Panc1 (cell line): ENCODE measurements around the gene IL18RAP. TPM values are rescaled to one million over a fixed set of nuclear protein-coding genes. Genes with fewer than 3 reads are reported as not detected.

ENCODE experiments used
- ATAC-seq: fragments of 200-7000 bp; cut with Tn5 transposase; 2 replicates; pipeline ENCODE4 v1.9.1; 2020; ENCODE audit warnings: mild to moderate bottlenecking, moderate library complexity
- BruUV-seq: library from RNA; stranded (reverse); fragments of 400-500 nt; replicated peaks from 2 replicates; lab custom pipeline; 2021; lab: Mats Ljungman, UMichigan
- CTCF ChIA-PET: fragments of 300-600 bp; sonication (Branson Sonifier 250); formaldehyde crosslinking; loops from one replicate; lab custom pipeline; 2022; ENCODE audit warnings: antibody characterized with exemption; lab: Charles Lee
- POLR2A ChIA-PET: fragments of 300-600 bp; sonication (Branson Sonifier 250); formaldehyde crosslinking; loops from one replicate; lab custom pipeline; 2022; ENCODE audit warnings: antibody characterized with exemption; lab: Charles Lee
- DNase-seq: peaks from one replicate; pipeline ENCODE4 v3.0.0-alpha.2; 2010; ENCODE audit warnings: low read depth, low spot score
- H3K27ac ChIP-seq: 2 replicates; pipeline ENCODE4 v1.5.1; 2011; ENCODE audit warnings: mild to moderate bottlenecking, low read length, inconsistent platforms
- H3K27me3 ChIP-seq: fragments of 200-500 bp; sonication (Bioruptor generic); 2 replicates; pipeline ENCODE4 v1.6.0; 2014; ENCODE audit warnings: low read length, inconsistent platforms; ENCODE audit not compliant: control insufficient read depth, insufficient read depth
- H3K36me3 ChIP-seq: fragments of 200-500 bp; sonication (Bioruptor generic); 2 replicates; pipeline ENCODE4 v1.5.1; 2014; ENCODE audit warnings: inconsistent platforms, mild to moderate bottlenecking, low read length, moderate library complexity; ENCODE audit not compliant: control insufficient read depth, insufficient read depth
- H3K4me1 ChIP-seq: 2 replicates; pipeline ENCODE4 v1.5.1; 2011; ENCODE audit warnings: inconsistent platforms, mild to moderate bottlenecking, low read length, moderate library complexity; ENCODE audit not compliant: control insufficient read depth, insufficient read depth
- H3K4me3 ChIP-seq, 2 experiments: 2 replicates each; pipeline ENCODE4 v1.5.1; 2011 to 2012; ENCODE audit warnings: low read depth in 2 of 2, low read length in 2 of 2, mild to moderate bottlenecking in 2 of 2, inconsistent platforms in 1 of 2, moderate library complexity in 1 of 2
- H3K9me3 ChIP-seq: fragments of 200-500 bp; sonication (Bioruptor generic); 2 replicates; pipeline ENCODE4 v1.5.1; 2014; ENCODE audit warnings: low read depth, mild to moderate bottlenecking, inconsistent platforms, low read length, moderate library complexity; ENCODE audit not compliant: control insufficient read depth, insufficient read depth
- POLR2AphosphoS5 ChIP-seq: IDR thresholded peaks from 2 replicates; pipeline ENCODE4 v1.6.1; 2012; ENCODE audit warnings: mild to moderate bottlenecking, low read depth, low read length, moderate library complexity
- SIN3A ChIP-seq: IDR thresholded peaks from 2 replicates; pipeline ENCODE4 v1.6.1; 2012; ENCODE audit warnings: low read depth, mild to moderate bottlenecking, low read length, moderate library complexity, borderline replicate concordance; ENCODE audit not compliant: insufficient read depth
- TCF7L2 ChIP-seq: IDR thresholded peaks from 2 replicates; pipeline ENCODE4 v1.6.1; 2011; ENCODE audit warnings: mild to moderate bottlenecking, low read depth, low read length, inconsistent platforms
- in situ Hi-C: cut with HindIII; loops from 2 replicates; pipeline ENCODE4 v1.10.0; 2016; ENCODE audit warnings: low sequenced_read_pairs, low pct_unique_long_range_greater_than_20kb
- intact Hi-C: fragments of 100-400 bp; cut with micrococcal nuclease; formaldehyde crosslinking; loops from one replicate; pipeline ENCODE4 v1.10.0; 2022; ENCODE audit not compliant: unreplicated experiment
- total RNA-seq: library from RNA; stranded (reverse); gene quantifications from one replicate; pipeline ENCODE4 v1.2.1, GENCODE V29; 2021; ENCODE audit not compliant: unreplicated experiment
- TF ChIP-seq, protein P1 (sequence below): fragments of 450-650 bp; IDR thresholded peaks from 2 replicates; pipeline ENCODE4 v1.5.1; 2017; ENCODE audit warnings: mild to moderate bottlenecking
- TF ChIP-seq, protein P2 (sequence below), 2 experiments: IDR thresholded peaks; 2 replicates each; pipeline ENCODE4 v1.6.1; 2011 to 2012; ENCODE audit warnings: low read depth in 2 of 2, control low read depth in 1 of 2, low read length in 1 of 2, mild to moderate bottlenecking in 1 of 2, moderate library complexity in 1 of 2; ENCODE audit not compliant: insufficient read depth in 1 of 2

The IL18RAP gene
- total RNA-seq, 1 experiment from 2014 or later, result not detected

DNA sequence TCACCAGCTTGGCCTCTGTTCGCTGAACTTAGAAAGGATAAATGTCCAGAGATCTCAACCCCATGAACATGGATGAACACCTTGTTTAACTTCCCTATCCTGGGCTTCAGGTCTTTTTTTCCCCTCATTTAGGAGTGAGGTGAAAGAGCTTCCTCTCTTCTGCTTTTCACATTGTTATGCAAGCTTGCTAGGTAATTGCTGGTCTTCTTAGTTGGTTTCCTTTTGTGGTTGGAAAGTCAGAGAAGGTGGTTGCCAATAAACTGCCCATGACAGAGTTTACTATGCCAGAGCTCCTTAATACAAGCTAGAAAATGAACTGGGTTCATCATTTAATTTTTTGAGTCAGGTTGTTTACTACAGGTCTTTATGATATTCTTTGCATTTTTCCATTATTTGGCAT lies 66.7 kb downstream of the IL18RAP start:
- CTCF ChIA-PET, result no interaction called here
- no peak for TF ChIP-seq POLR2AphosphoS5
- no peak for TF ChIP-seq SIN3A
- TF ChIP-seq, protein P1, sequence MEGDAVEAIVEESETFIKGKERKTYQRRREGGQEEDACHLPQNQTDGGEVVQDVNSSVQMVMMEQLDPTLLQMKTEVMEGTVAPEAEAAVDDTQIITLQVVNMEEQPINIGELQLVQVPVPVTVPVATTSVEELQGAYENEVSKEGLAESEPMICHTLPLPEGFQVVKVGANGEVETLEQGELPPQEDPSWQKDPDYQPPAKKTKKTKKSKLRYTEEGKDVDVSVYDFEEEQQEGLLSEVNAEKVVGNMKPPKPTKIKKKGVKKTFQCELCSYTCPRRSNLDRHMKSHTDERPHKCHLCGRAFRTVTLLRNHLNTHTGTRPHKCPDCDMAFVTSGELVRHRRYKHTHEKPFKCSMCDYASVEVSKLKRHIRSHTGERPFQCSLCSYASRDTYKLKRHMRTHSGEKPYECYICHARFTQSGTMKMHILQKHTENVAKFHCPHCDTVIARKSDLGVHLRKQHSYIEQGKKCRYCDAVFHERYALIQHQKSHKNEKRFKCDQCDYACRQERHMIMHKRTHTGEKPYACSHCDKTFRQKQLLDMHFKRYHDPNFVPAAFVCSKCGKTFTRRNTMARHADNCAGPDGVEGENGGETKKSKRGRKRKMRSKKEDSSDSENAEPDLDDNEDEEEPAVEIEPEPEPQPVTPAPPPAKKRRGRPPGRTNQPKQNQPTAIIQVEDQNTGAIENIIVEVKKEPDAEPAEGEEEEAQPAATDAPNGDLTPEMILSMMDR, result no peak
- TF ChIP-seq TCF7L2, result no peak
- TF ChIP-seq, protein P2, sequence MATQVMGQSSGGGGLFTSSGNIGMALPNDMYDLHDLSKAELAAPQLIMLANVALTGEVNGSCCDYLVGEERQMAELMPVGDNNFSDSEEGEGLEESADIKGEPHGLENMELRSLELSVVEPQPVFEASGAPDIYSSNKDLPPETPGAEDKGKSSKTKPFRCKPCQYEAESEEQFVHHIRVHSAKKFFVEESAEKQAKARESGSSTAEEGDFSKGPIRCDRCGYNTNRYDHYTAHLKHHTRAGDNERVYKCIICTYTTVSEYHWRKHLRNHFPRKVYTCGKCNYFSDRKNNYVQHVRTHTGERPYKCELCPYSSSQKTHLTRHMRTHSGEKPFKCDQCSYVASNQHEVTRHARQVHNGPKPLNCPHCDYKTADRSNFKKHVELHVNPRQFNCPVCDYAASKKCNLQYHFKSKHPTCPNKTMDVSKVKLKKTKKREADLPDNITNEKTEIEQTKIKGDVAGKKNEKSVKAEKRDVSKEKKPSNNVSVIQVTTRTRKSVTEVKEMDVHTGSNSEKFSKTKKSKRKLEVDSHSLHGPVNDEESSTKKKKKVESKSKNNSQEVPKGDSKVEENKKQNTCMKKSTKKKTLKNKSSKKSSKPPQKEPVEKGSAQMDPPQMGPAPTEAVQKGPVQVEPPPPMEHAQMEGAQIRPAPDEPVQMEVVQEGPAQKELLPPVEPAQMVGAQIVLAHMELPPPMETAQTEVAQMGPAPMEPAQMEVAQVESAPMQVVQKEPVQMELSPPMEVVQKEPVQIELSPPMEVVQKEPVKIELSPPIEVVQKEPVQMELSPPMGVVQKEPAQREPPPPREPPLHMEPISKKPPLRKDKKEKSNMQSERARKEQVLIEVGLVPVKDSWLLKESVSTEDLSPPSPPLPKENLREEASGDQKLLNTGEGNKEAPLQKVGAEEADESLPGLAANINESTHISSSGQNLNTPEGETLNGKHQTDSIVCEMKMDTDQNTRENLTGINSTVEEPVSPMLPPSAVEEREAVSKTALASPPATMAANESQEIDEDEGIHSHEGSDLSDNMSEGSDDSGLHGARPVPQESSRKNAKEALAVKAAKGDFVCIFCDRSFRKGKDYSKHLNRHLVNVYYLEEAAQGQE (IDR thresholded peaks at IDR 0.05; ENCODE audit: insufficient read depth in 1 of 2, low read depth in 2 of 2, low read length in 1 of 2), result no peak
- BruUV-seq, result no TSS peak
- DNase-seq (no peak), ATAC-seq (no peak)
- H3K27me3 ChIP-seq, result no peaks in the 10 kb centered on the region
- intact Hi-C loops (no loop called here), in situ Hi-C loops (no loop called here)
- H3K9me3 ChIP-seq, result no peaks in the 10 kb centered on the region
- no peak overlapping the region for H3K4me3 ChIP-seq
- H3K27ac ChIP-seq, result no peak overlapping the region
- POLR2A ChIA-PET, result no interaction called here
- H3K36me3 ChIP-seq, result no peaks in the 10 kb centered on the region
- no peaks in the 10 kb centered on the region for H3K4me1 ChIP-seq

DNA sequence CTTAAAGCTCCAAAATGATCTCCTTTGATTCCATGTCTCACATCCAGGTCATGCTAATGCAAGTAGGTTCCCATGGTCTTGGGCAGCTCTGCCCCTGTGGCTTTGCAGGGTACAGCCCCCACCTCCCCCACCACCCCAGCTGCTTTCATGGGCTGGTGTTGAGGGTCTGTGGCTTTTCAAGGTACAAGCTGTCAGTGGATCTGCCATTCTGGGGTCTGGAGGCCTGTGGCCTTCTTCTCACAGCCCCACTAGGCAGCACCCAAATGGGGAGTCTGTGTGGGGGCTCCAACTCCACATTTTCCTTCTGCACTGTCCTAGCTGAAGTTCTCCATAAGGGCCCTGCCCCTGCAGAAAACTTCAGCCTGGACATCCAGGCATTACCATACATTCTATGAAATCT lies 69.0 kb downstream of the IL18RAP start:
- in situ Hi-C loops, result no loop called here
- H3K9me3 ChIP-seq, result no peaks in the 10 kb centered on the region
- no TSS peak for BruUV-seq
- TF ChIP-seq, protein P1, result no peak
- no peak for TF ChIP-seq TCF7L2
- TF ChIP-seq, protein P2 (IDR thresholded peaks at IDR 0.05; ENCODE audit: insufficient read depth in 1 of 2, low read depth in 2 of 2, low read length in 1 of 2), result no peak
- TF ChIP-seq SIN3A, result no peak
- TF ChIP-seq POLR2AphosphoS5, result no peak
- ATAC-seq, result no peak
- H3K27me3 ChIP-seq, result no peaks in the 10 kb centered on the region
- H3K36me3 ChIP-seq, result no peaks in the 10 kb centered on the region
- DNase-seq, result no peak
- ChIA-PET POLR2A (no interaction called here), CTCF (no interaction called here)
- H3K4me1 ChIP-seq, result no peaks in the 10 kb centered on the region
- no peak overlapping the region for H3K4me3 ChIP-seq
- intact Hi-C loops, result no loop called here
- no peak overlapping the region for H3K27ac ChIP-seq
